Activated naive CD4-positive, alpha-beta T cell treated with Interleukin-2 at 50 U/mL for 16 hours (primary cell): Measurements from ENCODE around the gene ZNF669.
"Not testable (repeated sequence)": the region's sequence is repeated elsewhere in the genome, so short reads cannot be mapped to it uniquely, and the experiment has no call there.

Experiments
- DNase-seq: peaks from one replicate; pipeline ENCODE4 v3.0.0-alpha.2; 2020

ZNF669 gene

DNA sequence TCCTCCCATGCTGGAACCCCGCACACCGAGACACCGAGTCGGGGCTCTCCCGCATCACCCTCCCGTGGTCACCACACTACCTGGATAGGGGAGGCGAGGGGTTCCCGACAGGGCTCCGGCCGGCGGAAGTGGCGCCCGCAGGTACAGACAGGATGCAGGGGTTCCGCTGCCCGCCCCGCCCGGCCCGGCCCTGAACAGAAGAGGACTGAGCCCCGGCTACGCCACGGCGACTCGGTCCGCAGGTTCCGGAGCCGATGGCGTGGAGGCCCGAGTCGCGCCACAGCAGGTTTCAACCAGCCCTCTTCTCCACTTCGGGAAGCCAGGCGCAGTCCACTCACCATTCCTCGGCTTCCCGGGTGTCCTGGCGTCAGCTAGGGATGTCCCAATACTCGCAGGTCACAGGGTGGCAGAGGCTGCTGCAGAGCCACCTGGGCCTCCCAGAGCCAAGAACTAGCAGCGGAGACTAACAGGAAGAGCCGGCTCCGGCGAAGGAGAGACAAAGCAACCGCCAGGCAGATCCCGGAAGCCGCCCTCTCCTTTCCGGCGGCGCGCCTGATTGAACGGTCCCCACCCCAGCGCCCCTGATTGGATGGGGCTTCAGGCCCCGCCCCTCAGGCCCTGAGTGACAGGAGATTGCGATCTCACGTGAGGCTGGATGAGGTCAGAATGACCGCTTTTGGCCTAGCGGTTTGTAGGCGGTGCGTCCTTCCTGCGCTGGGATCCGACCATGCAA lies at the start of gene ZNF669:
Gene ZNF669 (minus strand): TSS at position 498 of the 733 bp plus-strand sequence. CDS start 157 bp downstream, at position 341.
- DNase-seq = peak; percentile 93

DNA sequence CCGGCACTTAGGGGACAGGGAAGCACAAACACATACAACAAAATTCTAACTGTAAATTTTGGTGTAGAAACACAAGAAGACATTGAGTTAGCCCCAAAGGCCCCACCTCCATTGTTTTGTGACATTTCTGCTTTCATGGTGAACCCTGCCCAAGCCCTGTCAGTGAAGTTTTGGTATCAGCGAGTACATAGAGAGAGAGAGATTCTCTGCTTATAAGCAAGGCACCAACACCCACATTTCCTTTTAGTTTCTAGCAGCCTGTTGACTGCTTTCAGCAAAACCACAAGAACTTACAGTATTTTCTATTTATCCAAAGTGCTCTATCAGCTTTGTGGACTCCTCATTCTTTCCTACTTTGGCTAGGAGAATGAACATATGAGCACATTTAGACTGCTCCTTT lies 43.6 kb upstream of the ZNF669 start:
- no peak for DNase-seq

DNA sequence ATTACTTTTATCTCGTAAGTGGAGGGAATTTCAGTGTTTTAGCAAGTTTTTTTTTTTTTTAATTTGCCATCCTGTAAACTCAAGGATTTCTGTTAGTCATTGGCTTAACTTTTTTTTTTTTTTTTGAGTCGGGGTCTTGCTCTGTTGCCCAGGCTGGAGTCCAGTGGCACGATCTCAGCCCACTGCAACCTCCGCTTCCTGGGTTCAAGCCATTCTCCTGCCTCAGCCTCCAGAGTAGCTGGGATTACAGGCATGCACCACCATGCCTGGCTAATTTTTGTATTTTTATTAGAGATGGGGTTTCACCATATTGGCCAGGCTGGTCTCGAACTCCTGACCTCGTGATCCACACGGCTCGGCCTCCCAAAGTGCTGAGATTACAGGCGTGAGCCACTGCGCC lies 43.0 kb upstream of the ZNF669 start:
- DNase-seq = not testable (repeated sequence)

DNA sequence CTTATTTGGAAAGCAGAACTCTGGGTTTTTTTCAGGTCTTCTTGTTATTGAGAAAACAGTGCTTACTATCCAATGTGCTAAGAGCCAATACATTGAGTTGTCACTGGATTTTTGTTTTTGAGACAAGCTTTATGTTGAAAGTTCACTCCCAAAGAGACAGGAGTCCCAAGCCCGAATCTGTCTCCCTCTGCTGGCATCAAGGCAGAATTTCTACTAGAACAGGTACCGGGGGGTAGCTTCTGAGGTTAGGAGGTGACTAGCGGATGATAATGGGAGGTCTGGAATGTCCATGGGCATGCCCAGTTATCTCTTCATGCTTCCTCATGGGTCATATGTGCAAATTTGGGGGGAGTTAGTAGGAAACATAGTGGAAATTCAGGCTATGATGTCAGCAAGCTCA lies 42.5 kb upstream of the ZNF669 start:
- DNase-seq = no peak

DNA sequence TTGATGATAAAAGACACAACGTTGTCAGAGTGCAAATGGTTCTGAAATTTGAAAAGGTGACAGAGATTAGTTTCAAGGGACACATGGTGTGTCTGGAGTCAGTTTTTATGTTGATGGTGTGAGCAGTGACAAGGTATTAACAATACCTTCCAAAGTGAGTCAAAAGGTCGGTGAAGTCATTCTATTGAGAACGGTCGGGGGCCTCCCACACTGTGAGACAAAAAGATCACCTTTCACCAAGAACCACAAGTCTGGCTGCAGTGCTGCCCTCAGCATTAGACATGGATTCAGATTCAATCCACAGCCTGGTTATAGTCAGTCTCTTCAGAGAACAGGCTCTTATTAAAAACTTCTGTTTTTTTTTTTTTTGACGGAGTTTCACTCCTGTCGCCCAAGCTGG lies 41.1 kb upstream of the ZNF669 start:
- DNase-seq = no peak

DNA sequence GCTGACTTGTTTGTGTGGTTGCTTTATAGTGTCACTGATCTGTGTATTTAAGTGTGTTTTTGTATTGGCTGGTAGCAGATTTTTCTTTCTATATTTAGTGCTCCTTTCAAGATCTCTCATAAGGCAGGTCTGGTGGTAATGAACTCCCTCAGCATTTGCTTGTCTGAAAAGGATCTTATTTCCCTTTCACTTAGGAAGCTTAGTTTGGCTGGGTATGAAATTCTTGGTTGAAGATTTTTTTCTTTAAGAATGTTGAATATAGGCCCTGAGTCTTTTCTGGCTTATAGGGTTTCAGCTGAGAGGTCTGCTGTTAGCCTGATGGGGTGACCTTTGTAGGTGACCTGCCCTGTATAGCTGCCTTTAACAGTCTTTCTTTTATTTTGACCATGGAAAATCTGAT lies 35.4 kb upstream of the ZNF669 start:
- DNase-seq = not testable (repeated sequence)

DNA sequence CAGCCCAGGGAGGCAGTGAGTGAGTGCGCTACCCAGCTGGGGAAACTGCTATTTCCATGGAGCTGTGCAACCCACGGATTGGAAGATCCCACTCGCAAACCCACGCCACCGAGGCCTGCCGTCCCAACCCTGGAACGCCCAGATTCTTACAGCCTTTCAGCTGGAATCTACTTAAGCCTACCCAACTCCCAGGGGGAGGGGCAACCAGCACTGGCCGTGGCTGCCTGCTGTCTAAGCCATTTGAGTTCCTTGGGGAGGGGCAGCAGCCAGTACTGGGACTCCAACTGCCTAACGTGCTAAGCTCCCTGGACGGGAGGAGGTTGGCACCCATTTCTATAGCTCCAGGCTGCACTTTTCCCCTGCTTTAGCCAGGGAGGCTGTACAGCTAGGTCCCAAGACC lies 27.1 kb upstream of the ZNF669 start:
- DNase-seq = no peak

DNA sequence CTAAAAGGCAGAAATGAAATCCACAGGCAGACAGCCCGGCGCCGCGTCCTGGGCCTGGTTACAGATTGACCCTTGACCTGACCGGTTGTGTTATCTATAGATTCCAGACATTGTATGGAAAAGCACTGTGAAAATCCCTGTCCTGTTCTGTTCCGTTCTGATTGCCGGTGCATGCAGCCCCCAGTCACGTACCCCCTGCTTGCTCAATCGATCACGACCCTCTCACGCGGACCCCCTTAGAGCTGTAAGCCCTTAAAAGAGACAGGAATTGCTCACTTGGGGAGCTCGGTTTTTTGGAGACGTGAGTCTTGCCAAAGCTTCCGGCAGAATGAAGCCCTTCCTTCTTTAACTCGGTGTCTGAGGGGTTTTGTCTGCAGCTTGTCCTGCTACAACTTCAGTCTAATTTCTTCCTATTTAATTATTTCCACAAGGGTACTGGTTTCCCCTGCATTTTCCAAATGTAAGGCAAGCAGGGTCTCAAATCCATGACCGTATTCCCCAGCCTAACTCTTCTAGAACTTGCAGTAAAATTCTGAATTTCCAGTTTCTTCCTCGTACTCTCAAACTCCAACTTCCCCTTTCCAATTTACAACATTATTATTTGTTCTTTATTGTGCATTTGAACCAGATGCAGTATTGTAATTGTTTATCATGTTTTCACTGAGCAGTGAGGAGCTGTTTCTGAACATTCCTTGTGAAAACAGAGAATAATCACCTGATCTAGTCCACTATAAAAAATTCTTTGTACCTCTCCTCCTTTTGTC lies 23.5 kb upstream of the ZNF669 start:
- DNase-seq = not testable (repeated sequence)

DNA sequence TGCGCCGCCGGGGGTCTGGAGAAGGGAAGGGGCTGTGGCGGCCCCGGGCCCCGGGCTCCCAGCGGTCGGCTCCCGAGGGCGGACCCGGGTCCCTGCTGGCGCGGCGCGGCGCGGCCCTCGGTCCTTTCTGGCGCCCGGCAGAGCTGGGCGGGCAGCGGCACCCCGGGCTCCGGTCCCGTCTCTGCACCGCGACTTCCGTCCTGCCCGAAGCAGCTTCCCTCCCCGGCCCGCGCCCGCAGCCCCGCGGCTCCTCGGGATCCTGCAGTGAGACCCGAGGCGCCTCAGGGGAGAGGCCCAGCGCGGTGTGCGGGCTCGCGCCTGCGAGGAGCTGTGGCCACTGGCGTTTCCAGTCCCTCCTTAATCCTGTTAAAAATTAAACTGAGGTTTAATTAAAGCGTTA lies 22.4 kb upstream of the ZNF669 start:
- not testable (repeated sequence) for DNase-seq

DNA sequence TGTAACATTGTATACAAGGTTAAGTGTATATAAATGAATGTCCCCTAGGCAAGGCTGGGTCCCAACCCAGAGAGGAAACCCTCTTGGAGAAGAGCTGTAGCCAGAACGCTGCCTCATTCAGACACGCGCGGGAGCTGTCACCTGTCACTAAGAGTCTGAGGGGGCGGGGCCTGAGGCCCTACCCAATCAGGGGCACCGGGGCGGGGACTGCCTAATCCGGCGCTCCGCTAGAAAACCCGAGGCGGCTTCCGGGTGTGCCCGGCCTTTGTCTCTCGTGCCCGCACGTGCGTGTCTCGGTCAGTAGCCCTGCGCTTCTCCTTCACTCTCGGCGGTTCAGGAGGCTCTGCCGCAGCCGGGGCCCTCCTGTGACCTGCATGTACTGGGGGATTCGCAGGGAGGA lies 22.0 kb upstream of the ZNF669 start:
- DNase-seq = not testable (repeated sequence)

DNA sequence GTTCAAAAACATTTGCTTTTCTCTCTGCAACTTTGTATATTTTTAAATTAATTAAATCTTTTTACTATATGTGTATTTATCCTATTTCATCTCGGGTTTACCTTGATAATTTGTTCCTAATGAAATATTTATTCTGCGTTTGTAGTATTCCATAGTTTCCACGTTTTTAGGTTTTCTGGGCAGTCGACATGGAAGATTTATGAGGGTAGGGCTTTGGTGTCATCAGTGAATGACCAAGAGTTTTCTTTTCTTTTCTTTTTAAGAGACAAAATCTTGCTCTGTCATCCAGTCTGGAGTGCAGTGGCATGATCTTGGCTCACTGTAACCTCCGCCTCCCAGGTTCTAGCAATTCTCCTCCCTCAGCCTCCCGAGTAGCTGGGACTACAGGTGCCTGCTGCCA lies 17.2 kb upstream of the ZNF669 start:
- DNase-seq = no peak

DNA sequence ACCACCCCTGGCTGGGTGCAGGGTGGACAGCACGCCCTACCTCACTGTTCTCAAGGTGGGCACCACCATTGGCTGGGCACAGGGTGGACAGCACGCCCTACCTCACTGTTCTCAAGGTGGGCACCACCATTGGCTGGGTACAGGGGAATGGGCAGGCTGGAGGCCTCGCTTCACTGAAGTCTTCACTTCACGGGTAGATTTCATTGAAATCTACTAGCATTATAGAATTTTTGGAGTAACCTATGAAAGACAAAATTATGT lies 16.2 kb upstream of the ZNF669 start:
- not testable (repeated sequence) for DNase-seq

DNA sequence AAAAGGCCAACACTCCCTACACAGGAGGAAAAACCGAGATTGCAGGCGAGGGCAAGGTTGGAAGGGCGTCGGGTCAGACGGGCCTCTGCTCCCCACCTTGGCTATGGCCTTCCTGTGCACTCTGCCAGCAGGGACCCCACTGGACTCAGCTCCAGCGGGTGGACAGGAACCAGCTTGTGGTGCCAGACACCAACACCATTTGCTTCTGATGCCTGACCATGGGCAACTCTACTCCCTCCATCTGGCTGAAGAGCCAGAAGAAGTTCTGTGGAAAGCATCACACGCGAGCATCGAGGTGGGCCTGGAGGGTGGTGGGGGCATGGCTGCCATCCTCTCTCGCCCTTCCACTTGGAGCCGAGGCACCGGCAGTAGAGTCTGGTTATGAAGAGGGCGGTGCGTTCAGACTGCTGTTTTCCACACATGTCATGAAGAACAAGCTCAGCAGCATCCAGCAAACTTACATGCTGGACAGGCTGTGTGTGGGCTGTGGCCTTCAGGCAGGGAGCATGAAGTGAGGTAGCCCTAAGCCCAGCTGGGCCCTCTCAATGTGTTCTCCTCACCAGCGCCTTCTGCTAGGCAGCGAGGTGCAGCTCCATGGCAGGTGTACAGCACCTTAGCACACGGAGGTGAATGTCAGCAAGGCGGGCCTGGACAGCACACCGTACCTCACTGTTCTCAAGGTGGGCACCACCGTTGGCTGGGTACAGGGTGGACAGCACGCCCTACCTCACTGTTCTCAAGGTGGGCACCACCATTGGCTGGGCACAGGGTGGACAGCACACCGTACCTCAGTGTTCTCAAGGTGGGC lies 15.6 kb upstream of the ZNF669 start:
- no peak for DNase-seq

DNA sequence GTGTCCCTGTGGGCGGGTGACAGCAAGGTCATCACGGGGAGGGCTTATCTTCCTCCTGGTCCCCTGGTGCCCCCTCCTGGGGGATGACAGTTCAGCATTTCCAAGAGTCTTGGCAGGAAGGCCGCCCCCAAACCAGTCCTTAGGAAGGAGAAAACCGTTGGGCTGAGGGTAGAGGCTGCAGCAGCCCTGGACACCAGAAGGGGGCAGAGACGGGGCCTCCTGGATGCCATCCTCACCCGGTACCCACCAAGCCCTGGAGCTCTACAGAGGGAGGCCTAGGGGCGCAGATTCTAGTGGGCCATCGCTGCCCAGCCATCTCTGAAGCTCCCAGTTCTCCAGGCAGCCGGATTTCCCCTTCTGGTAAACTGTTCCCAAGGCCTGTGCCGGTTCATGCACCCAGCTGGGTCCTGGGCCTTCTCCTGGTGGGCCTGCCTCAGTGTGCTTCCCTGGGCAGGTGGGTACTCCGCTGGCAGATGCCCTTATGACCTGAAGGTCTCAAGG lies 14.8 kb upstream of the ZNF669 start:
- DNase-seq = peak; percentile 27

DNA sequence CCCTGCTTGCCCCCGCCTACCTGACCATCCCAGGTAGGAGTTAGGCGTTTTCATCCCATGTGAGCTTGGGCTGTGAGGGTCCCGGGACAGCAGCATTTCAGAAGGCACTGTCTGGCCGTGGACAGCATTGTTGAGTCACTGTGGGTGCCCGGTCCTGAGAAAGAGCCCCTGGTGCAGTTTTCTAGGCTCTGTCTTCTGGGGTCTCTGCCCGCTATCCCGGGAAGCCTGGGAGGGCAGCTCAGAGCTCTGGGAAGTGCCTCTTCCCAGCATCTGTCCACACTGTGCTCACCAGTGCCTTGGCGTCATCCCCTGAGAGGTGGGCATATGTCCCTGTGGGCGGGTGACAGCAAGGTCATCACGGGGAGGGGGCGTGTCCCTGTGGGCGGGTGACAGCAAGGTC lies 11.4 kb upstream of the ZNF669 start:
- no peak for DNase-seq

DNA sequence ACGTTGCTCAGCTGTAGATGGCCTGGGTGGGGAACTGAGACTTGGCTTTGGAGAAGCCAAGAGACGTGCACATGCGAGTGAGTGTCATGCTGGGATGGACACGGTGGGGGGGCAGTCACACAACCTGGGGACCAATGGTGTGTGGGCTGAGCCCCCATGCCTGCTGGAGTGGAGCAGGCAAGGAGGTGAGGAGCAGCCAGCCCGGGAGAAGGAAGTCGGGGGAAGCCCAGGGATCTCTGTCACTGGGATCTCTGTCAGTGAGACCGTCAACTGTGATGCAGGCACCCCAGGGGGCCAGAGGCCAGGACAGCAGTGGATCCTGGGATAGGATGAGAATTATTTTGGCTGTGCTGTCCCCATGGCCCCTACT lies 11.0 kb upstream of the ZNF669 start:
- DNase-seq = no peak

DNA sequence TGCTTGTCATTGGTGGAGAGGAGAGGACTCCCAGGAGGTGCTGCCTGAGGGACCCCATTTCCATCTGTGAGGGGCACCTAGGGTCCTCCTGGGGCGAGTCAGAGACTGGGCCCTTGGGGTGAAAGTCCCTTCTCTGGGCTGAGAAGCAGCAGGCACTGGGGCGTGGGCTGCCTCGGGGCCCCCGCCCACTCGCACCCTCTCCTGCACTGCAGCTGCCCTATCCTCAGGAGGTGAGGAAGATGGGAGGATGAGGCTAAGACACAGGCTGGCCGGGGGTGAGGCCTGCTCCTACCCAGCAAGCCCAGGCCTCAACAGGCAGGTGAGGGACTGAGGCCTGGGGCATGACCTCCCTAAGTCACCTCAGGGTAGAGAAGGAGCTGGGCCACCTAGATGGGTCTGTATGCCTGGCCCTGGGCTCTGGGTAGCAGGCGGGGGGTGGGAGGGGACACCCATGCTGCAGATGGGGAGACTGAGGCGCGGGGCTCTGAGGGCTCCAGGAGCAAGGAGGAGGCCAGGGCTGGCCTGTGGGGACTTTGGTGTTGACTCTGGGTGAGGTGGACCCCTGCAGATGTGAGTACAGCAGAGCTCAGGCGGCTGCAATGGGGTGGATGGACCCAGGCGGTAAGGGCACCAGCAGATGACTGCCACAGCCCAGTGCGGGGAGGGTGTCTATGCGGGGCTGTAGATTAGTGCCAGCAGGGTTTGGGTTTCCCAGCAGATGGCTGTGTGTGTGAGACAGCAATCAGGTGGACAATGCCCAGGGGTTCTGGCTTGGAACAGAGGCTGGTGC lies 10.4 kb upstream of the ZNF669 start:
- no peak for DNase-seq

DNA sequence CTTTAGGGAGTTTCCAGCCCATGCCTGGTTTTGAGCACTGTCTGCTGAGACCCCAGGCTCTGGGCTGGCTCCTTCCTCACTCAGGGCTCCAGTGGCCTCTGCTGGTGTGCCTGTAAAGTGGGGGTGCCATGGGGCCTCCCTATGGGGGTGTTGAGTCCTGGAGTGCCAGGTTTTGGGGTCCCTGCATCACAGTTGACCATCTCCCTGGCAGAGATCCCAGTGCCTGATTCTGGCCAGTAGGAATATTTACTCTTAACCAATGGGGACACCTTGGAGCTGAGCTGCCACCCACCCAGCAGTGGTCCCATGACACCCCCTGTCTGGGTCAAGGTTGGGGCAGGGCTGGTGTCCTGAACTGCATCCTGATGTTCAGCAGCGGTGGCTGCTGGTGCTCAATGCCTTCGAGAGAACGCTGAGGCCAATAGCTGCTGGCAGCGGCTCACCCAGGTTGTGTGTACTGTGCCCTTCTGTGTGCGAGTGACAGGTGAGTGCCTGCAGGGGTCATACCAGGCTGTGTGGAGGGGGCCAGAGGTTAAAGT lies 9.6 kb upstream of the ZNF669 start:
- DNase-seq = no peak

DNA sequence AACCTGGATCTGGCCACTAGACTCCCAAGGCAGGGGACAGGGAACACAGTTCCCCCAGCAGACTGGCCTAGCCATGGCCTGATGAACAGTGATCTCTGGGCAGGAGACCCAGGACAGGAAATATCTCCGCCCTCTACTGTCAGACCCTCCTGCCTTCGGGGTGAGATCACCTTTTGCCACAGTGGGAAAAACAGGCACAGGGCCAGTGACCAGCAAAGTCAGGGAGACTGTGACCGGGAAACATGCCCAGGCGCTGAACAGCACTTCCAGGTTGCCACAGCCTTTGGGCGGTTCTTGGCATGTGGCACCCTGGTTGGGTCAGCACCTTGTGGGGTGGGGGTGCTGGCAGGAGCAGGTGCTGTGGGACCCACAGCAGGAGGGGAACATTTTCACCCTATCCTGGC lies 8.9 kb upstream of the ZNF669 start:
- no peak for DNase-seq

DNA sequence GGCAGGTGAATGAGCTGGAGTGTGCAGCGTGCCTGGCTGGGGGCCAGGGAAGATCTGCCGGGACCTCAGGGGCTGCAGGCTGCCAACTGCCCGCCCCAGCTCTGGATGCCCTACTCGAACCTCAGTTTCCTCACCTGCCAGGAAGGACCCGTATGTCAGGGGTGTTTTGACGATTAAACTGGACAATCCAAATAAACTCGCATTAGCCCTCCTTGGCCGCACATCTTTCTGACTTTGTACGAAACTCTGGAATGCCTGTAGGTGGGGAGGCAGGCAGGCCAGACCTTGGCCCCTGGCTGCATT lies 8.3 kb upstream of the ZNF669 start:
- DNase-seq = no peak

DNA sequence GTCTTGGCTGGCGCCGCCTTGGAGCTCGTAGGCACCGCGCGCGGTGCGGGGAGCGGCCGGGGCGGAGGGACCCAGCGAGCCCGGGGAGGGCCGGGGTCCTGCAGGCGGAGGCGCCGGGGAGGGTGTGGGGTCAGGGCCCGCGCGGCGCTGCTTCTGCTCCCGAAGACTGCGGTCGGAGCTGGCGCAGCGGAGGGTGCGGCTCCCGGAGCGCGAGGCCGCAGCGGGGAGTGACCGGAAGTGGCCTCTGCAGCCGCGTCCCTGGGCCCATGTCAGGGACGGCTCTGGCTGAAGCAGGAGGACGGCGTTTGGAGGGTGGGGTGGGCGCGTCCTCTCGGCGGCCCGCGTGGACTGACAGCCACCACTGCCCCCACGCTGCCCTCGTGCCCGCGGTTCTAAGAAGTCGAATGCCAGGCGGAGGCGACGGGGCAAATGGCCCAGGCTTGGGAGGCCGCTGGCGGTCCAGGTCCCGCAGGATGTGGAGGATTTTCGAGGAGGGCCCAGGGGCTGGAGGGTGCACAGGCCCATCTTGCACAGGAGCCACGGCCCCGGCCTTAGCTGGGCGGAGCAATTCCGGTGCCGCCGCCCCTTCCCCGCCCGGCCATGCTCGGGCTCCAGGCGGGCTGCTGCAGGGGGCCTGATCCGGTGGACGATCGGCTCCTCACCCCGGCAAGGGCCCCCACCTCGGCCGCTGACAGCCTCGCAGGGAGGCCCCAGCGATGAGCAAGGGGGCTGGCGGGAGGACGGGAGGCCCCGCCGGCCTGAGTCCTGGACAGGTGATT lies 7.7 kb upstream of the ZNF669 start:
- DNase-seq = no peak

DNA sequence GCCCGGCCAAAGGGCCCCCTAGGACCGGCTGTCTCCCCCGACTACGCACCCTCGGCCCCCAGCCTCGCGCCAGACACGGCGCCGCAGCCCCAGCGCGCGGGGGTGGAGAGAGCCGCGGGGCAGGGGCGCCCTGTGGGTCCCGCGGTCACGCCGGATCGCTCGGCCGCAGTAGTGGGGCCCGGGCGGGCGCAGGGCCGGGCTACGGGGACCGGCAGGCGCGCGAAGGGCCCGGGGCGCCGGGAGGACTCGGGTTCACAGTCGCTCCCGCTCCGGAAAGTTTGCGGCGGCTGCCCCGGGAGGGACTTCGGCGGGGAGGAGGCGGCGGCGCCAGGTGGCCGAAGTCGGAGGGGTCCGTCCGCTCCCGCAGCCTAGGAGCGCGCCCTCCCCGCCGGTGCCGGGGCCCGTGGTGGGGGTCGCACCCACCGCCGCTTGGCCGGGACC lies 7.1 kb upstream of the ZNF669 start:
- no peak for DNase-seq
